HepG2 (cell line): ENCODE data around the gene VPS52.

Experiments used
- CTCF ChIP-seq: sonication (generic); formaldehyde crosslinking; IDR thresholded peaks from 2 replicates; pipeline ENCODE4 v1.5.0; 2020; ENCODE audit warnings: mild to moderate bottlenecking, missing genetic modification reagents, moderate library complexity
- HDAC6 ChIP-seq: fragments of 200-600 bp; sonication (generic); IDR thresholded peaks from 2 replicates; pipeline ENCODE4 v1.7.0; 2017; ENCODE audit warnings: mild to moderate bottlenecking, antibody characterized with exemption, low read length, low read depth
- JUN ChIP-seq: sonication (generic); formaldehyde crosslinking; IDR thresholded peaks from 2 replicates; pipeline ENCODE4 v1.4.0; 2020; ENCODE audit warnings: mild to moderate bottlenecking, missing genetic modification reagents
- ZNF143 ChIP-seq: sonication (generic); formaldehyde crosslinking; IDR thresholded peaks from 2 replicates; pipeline ENCODE4 v1.4.0; 2020; ENCODE audit warnings: missing genetic modification reagents
- ZNF232 ChIP-seq: sonication (generic); formaldehyde crosslinking; IDR thresholded peaks from 2 replicates; pipeline ENCODE4 v1.4.0; 2020; ENCODE audit warnings: missing genetic modification reagents, borderline replicate concordance

- TF ChIP-seq JUN (CRISPR knock-in tag) = no peak
- TF ChIP-seq HDAC6 = no peak
- no peak for TF ChIP-seq CTCF (CRISPR knock-in tag)
- TF ChIP-seq ZNF143 (CRISPR knock-in tag) = no peak
- no peak for TF ChIP-seq ZNF232 (CRISPR knock-in tag)
Measured at GRCh38 chr6:33304216-33304615, 32.5 kb upstream of the VPS52 start.
